Measurements from ENCODE around the gene DCUN1D1. TPM values are rescaled to one million over a fixed set of nuclear protein-coding genes. Genes with fewer than 3 reads are reported as not detected.

The DCUN1D1 gene
- total RNA-seq, 1 experiment from 2014 or later: 71.7 TPM

- no peak overlapping the region for H3T11ph ChIP-seq (ENCODE audit: low read length)
These were observed 38.3 kb upstream of the DCUN1D1 start for GRCh38 chr3:183018421-183019192.

More at GRCh38 chr3:183018421-183019192, 38.3 kb upstream of the DCUN1D1 start:
- Mint-ChIP-seq H3K27me3 (ENCODE audit: low read depth) (no peaks in the 10 kb centered on the region), H3K9me3 (no peaks in the 10 kb centered on the region), H3K4me3 (no peak overlapping the region), H3K4me1 (peaks cover under 1 to 4% of the 10 kb centered on the region in 2 experiments; a peak in 1 of 4 replicates), H3K36me3 (ENCODE audit: insufficient read depth in 1 of 3, low read depth in 3 of 3) (peaks cover 4 to 55% (median 18%) of the 10 kb centered on the region in 3 experiments; a peak in 6 of 7 replicates), H3K27ac (no peak overlapping the region)
- Histone ChIP-seq H2BK15ac (ENCODE audit: low read depth, low read length) (no peak overlapping the region), H3K23ac (ENCODE audit: insufficient read length, low read depth, low read length) (no peak overlapping the region), H3K56ac (ENCODE audit: insufficient read length, low read depth, low read length) (no peak overlapping the region), H3K79me2 (ENCODE audit: insufficient read depth, low read length) (no peaks in the 10 kb centered on the region), H3K4ac (ENCODE audit: low read depth, low read length) (no peak overlapping the region), H4K91ac (ENCODE audit: insufficient read length, low read depth, low read length) (no peak overlapping the region), H4K5ac (ENCODE audit: insufficient read length, low read depth, low read length) (no peak overlapping the region), H3K18ac (ENCODE audit: insufficient read length, low read depth, low read length) (no peak overlapping the region), H3K9ac (ENCODE audit: extremely low read depth, insufficient read length, low read length) (no peak overlapping the region), H3K79me1 (ENCODE audit: insufficient read depth, low read depth, low read length, poor library complexity, severe bottlenecking) (no peaks in the 10 kb centered on the region), H4K20me1 (ENCODE audit: control insufficient read depth, insufficient read depth, insufficient read length) (no peaks in the 10 kb centered on the region), H4K8ac (replicated peaks; ENCODE audit: insufficient read length, low read depth, low read length) (no peak overlapping the region), H3K14ac (ENCODE audit: insufficient read depth, low read length) (no peak overlapping the region), H2AFZ (ENCODE audit: low read length) (no peak overlapping the region), H3K23me2 (ENCODE audit: insufficient read length, low read depth, low read length, poor library complexity, severe bottlenecking) (no peaks in the 10 kb centered on the region), H2BK5ac (ENCODE audit: insufficient read length, low read length) (no peak overlapping the region), H2BK20ac (ENCODE audit: low read depth, low read length, poor library complexity, severe bottlenecking) (no peak overlapping the region), H3K9me3 (ENCODE audit: control insufficient read depth, low read depth, low read length) (no peaks in the 10 kb centered on the region), H3K4me2 (ENCODE audit: insufficient read depth, insufficient read length, low read length) (no peak overlapping the region), H2BK12ac (ENCODE audit: insufficient read length, low read depth, low read length) (no peak overlapping the region), H3K4me1 (ENCODE audit: insufficient read depth, low read length) (no peaks in the 10 kb centered on the region), H3K27me3 (ENCODE audit: insufficient read depth, low read length) (no peaks in the 10 kb centered on the region), H3K27ac (ENCODE audit: insufficient read length, low read depth, low read length) (no peak overlapping the region), H2BK120ac (ENCODE audit: low read depth, low read length, poor library complexity, severe bottlenecking) (no peak overlapping the region), H2AK5ac (ENCODE audit: insufficient read length, low read length) (no peak overlapping the region)
- no peak for DNase-seq
- no peak for TF ChIP-seq CTCF (conservative IDR thresholded peaks at IDR 0.05)
- WGBS (ENCODE audit: extremely low coverage, insufficient read length, low lambda C conversion rate): no CpG with 5 or more reads among the region's 3 CpGs
